ENCODE results near the gene RUFY3.

Gene RUFY3

DNA sequence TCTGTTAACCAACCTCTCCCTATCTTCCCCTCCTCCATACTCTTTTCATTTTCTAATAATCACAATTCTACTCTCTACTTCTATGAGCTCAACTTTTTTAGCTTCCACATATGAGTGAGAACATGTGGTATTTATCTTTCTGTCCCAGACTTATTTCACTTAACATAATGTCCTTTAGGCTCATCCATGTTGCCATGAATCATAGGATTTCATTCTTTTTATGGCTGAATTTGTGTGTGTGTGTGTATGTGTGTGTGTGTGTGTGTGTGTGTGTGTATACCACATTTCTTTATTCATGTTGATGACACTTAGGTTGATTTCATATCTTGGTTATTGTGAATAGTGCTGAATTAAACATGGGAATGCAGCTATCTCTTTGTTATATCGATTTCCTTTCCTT is 37.4 kb downstream of the RUFY3 start:
- Histone ChIP-seq H3K4me2 (ENCODE audit: low read length) (no peak overlapping the region), H3K27ac (ENCODE audit: low read depth, low read length) (no peak overlapping the region), H2BK120ac (ENCODE audit: insufficient read depth, low read length, poor library complexity) (no peak overlapping the region), H2BK5ac (ENCODE audit: low read depth, low read length, poor library complexity) (no peak overlapping the region), H2AK5ac (ENCODE audit: low read length) (no peak overlapping the region), H3K23ac (ENCODE audit: low read length) (no peak overlapping the region), H3K4me3 (ENCODE audit: low read depth, low read length) (no peak overlapping the region), H3K9ac (ENCODE audit: low read length) (no peak overlapping the region), H3K27me3 (ENCODE audit: insufficient read depth, low read length) (no peaks in the 10 kb centered on the region), H3K9me3 (ENCODE audit: insufficient read depth, low read depth, low read length) (no peaks in the 10 kb centered on the region), H3K79me2 (ENCODE audit: control insufficient read depth, insufficient read depth, low read length, poor library complexity) (no peaks in the 10 kb centered on the region), H3K18ac (ENCODE audit: low read length) (no peak overlapping the region), H2AFZ (ENCODE audit: insufficient read depth, low read length, poor library complexity) (no peak overlapping the region), H4K12ac (ENCODE audit: low read depth, low read length) (no peak overlapping the region), H3K36me3 (ENCODE audit: control insufficient read depth in 1 of 2, insufficient read depth in 2 of 2, low read length in 2 of 2) (no peaks in the 10 kb centered on the region), H2BK12ac (ENCODE audit: low read length) (no peak overlapping the region), H3K79me1 (ENCODE audit: low read length) (no peaks in the 10 kb centered on the region), H3K4ac (ENCODE audit: low read depth, low read length) (no peak overlapping the region), H4K8ac (ENCODE audit: low read depth, low read length) (no peak overlapping the region), H3K4me1 (ENCODE audit: control insufficient read depth in 1 of 2, insufficient read depth in 2 of 2, low read length in 2 of 2) (no peaks in the 10 kb centered on the region), H3K14ac (ENCODE audit: low read length) (no peak overlapping the region), H4K91ac (ENCODE audit: low read depth, low read length) (no peak overlapping the region)
- DNase-seq = no peak
- WGBS (ENCODE audit: extremely low coverage, insufficient coverage, insufficient read length) = no CpG with 5 or more reads among the region's 1 CpG

DNA sequence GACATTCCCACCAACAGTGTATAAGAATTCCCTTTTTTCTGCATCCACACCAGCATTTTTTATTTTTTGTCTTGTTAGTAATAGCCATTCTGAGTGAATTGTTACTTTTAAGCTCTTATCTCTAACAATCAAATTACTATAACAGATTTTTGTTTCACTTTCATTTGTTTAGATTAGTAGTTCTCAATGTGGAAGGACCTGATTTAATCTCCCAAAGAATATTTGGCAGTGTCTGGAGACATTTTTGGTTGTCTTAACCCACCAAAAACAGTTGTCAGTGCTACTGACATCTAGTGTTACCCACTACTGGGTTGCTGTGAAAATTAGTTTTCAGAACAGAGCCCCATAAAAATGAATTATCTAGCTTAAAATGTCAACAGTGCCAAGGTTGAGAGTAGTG is 37.9 kb downstream of the RUFY3 start:
- Histone ChIP-seq H3K9ac (ENCODE audit: low read length) (no peak overlapping the region), H2BK120ac (ENCODE audit: insufficient read depth, low read length, poor library complexity) (no peak overlapping the region), H2AK5ac (ENCODE audit: low read length) (no peak overlapping the region), H3K14ac (ENCODE audit: low read length) (no peak overlapping the region), H3K27ac (ENCODE audit: low read depth, low read length) (no peak overlapping the region), H3K4me1 (ENCODE audit: control insufficient read depth in 1 of 2, insufficient read depth in 2 of 2, low read length in 2 of 2) (no peaks in the 10 kb centered on the region), H3K18ac (ENCODE audit: low read length) (no peak overlapping the region), H3K9me3 (ENCODE audit: insufficient read depth, low read depth, low read length) (no peaks in the 10 kb centered on the region), H4K91ac (ENCODE audit: low read depth, low read length) (no peak overlapping the region), H3K79me2 (ENCODE audit: control insufficient read depth, insufficient read depth, low read length, poor library complexity) (no peaks in the 10 kb centered on the region), H3K27me3 (ENCODE audit: insufficient read depth, low read length) (no peaks in the 10 kb centered on the region), H4K8ac (ENCODE audit: low read depth, low read length) (no peak overlapping the region), H2BK12ac (ENCODE audit: low read length) (no peak overlapping the region), H2AFZ (ENCODE audit: insufficient read depth, low read length, poor library complexity) (no peak overlapping the region), H3K23ac (ENCODE audit: low read length) (no peak overlapping the region), H4K12ac (ENCODE audit: low read depth, low read length) (no peak overlapping the region), H3K79me1 (ENCODE audit: low read length) (no peaks in the 10 kb centered on the region), H3K4me3 (ENCODE audit: low read depth, low read length) (no peak overlapping the region), H3K4me2 (ENCODE audit: low read length) (no peak overlapping the region), H3K36me3 (ENCODE audit: control insufficient read depth in 1 of 2, insufficient read depth in 2 of 2, low read length in 2 of 2) (peaks cover 0 to 1% of the 10 kb centered on the region in 2 experiments), H2BK5ac (ENCODE audit: low read depth, low read length, poor library complexity) (no peak overlapping the region), H3K4ac (ENCODE audit: low read depth, low read length) (no peak overlapping the region)
- DNase-seq = no peak

DNA sequence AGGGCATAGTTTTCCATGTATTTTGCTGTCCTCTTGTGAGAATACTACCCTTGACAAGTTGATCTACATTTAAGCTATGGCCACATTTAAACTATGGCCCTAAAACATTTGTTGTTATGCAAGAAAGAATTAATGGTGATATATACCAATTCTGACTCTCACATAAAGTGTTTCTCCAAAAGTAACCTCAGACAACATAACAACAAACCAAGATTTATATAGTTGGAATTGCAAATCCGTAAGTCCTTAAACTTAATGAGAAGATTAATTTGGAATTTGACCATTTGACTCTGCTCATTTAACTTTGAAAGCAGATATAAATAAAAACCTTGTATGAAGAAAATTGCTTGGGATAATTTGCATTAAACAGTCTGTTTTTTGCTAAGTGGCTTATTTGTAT is 38.9 kb downstream of the RUFY3 start:
- Histone ChIP-seq H3K27ac (ENCODE audit: low read depth, low read length) (no peak overlapping the region), H4K12ac (ENCODE audit: low read depth, low read length) (no peak overlapping the region), H3K4me2 (ENCODE audit: low read length) (no peak overlapping the region), H3K4ac (ENCODE audit: low read depth, low read length) (no peak overlapping the region), H4K91ac (ENCODE audit: low read depth, low read length) (no peak overlapping the region), H2BK5ac (ENCODE audit: low read depth, low read length, poor library complexity) (no peak overlapping the region), H2BK12ac (ENCODE audit: low read length) (no peak overlapping the region), H3K4me3 (ENCODE audit: low read depth, low read length) (no peak overlapping the region), H2AK5ac (ENCODE audit: low read length) (no peak overlapping the region), H3K14ac (ENCODE audit: low read length) (no peak overlapping the region), H3K9me3 (ENCODE audit: insufficient read depth, low read depth, low read length) (no peaks in the 10 kb centered on the region), H3K18ac (ENCODE audit: low read length) (no peak overlapping the region), H3K9ac (ENCODE audit: low read length) (no peak overlapping the region), H3K79me2 (ENCODE audit: control insufficient read depth, insufficient read depth, low read length, poor library complexity) (no peaks in the 10 kb centered on the region), H3K4me1 (ENCODE audit: control insufficient read depth in 1 of 2, insufficient read depth in 2 of 2, low read length in 2 of 2) (no peaks in the 10 kb centered on the region), H3K79me1 (ENCODE audit: low read length) (no peaks in the 10 kb centered on the region), H3K27me3 (ENCODE audit: insufficient read depth, low read length) (no peaks in the 10 kb centered on the region), H4K8ac (ENCODE audit: low read depth, low read length) (no peak overlapping the region), H2BK120ac (ENCODE audit: insufficient read depth, low read length, poor library complexity) (no peak overlapping the region), H2AFZ (ENCODE audit: insufficient read depth, low read length, poor library complexity) (no peak overlapping the region), H3K36me3 (ENCODE audit: control insufficient read depth in 1 of 2, insufficient read depth in 2 of 2, low read length in 2 of 2) (peaks cover 3 to 4% of the 10 kb centered on the region in 2 experiments), H3K23ac (ENCODE audit: low read length) (no peak overlapping the region)
- no CpG with 5 or more reads among the region's 1 CpG for WGBS (ENCODE audit: extremely low coverage, insufficient coverage, insufficient read length)
- DNase-seq = no peak

DNA sequence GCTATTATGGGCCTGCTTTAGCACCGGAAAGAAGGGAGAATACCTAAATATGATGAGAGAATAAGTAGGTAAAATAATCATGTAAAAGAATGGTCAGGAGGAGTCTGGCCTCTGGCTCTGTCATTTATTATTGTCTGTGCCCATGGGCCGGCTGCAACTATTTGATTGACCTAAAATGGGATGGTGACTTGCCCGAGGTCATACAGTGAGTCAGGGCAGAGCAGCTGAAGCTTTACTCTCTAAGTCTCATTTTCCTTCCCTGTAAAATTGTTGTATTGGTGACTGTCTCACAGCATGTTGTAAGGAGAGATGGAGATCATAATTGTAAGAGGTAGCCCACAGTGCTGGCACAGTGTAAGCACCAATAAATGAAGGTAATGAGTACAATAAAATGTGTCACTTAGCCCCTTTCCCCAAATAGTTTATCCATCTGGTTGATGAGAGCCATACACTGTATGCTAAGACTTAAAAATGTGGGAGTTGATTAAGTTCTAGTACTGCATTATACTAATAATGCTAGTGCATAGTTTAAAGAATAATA is 39.6 kb downstream of the RUFY3 start:
- Histone ChIP-seq H4K8ac (ENCODE audit: low read depth, low read length) (no peak overlapping the region), H2BK120ac (ENCODE audit: insufficient read depth, low read length, poor library complexity) (no peak overlapping the region), H2BK5ac (ENCODE audit: low read depth, low read length, poor library complexity) (no peak overlapping the region), H3K4me3 (ENCODE audit: low read depth, low read length) (no peak overlapping the region), H3K9ac (ENCODE audit: low read length) (no peak overlapping the region), H3K14ac (ENCODE audit: low read length) (no peak overlapping the region), H3K4me1 (ENCODE audit: control insufficient read depth in 1 of 2, insufficient read depth in 2 of 2, low read length in 2 of 2) (no peaks in the 10 kb centered on the region), H4K12ac (ENCODE audit: low read depth, low read length) (no peak overlapping the region), H2AFZ (ENCODE audit: insufficient read depth, low read length, poor library complexity) (no peak overlapping the region), H3K27ac (ENCODE audit: low read depth, low read length) (no peak overlapping the region), H4K91ac (ENCODE audit: low read depth, low read length) (no peak overlapping the region), H3K4me2 (ENCODE audit: low read length) (no peak overlapping the region), H3K79me2 (ENCODE audit: control insufficient read depth, insufficient read depth, low read length, poor library complexity) (no peaks in the 10 kb centered on the region), H3K9me3 (ENCODE audit: insufficient read depth, low read depth, low read length) (no peaks in the 10 kb centered on the region), H3K4ac (ENCODE audit: low read depth, low read length) (no peak overlapping the region), H3K18ac (ENCODE audit: low read length) (no peak overlapping the region), H3K27me3 (ENCODE audit: insufficient read depth, low read length) (no peaks in the 10 kb centered on the region), H2AK5ac (ENCODE audit: low read length) (no peak overlapping the region), H3K36me3 (ENCODE audit: control insufficient read depth in 1 of 2, insufficient read depth in 2 of 2, low read length in 2 of 2) (peaks cover 3 to 4% of the 10 kb centered on the region in 2 experiments), H2BK12ac (ENCODE audit: low read length) (no peak overlapping the region), H3K23ac (ENCODE audit: low read length) (no peak overlapping the region), H3K79me1 (ENCODE audit: low read length) (no peaks in the 10 kb centered on the region)
- no peak for DNase-seq
- WGBS (ENCODE audit: extremely low coverage, insufficient coverage, insufficient read length) = no CpG with 5 or more reads among the region's 3 CpGs
